GM19193 (cell line): ENCODE measurements around the gene C14orf119.

Experiments used
- POLR2A ChIP-seq: IDR thresholded peaks from 4 replicates; pipeline ENCODE4 v1.6.1; 2011; ENCODE audit not compliant: insufficient read depth, insufficient read length; ENCODE audit errors: extremely low read depth

Gene C14orf119

DNA sequence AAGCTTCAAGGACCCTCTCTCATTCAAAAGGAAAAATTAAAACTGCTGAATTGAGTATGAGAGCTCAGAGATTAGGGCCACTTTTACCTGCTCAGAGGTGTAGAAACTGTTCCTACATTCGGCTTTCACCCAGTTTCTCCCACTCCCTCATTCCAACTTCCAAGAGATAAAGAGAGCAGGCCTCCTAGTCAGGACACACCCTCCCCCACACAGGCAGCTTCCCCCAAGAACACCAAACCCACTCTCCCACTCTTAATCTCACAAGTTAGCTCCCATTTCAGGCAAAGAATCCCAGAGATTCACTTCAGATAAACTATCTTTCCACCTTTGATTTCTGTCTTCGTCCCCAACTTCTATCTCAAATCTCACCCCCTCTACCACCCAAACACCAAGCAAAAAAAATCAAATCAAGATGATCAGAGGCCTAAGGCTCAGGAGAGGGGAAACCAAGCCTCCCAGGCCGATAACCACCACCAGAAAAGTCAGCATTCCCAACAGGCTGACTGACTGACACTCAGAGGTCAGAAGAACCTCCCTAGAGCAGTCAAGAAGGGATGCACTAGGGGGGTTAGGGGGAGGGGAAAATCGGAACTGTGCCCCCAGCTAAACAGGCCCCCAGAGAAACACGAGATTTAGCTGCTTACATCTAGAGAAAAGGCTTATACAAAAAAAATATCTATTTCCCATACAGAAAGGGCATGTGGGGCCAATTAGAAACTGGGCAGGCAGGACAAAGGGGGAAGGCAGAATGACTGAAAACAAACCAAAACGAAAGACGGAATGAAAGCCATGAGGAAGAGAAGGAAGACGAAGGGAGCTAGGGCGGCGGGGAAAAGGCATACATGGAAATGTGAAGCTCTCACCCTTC is 24.8 kb upstream of the C14orf119 start:
- no peak for TF ChIP-seq POLR2A

DNA sequence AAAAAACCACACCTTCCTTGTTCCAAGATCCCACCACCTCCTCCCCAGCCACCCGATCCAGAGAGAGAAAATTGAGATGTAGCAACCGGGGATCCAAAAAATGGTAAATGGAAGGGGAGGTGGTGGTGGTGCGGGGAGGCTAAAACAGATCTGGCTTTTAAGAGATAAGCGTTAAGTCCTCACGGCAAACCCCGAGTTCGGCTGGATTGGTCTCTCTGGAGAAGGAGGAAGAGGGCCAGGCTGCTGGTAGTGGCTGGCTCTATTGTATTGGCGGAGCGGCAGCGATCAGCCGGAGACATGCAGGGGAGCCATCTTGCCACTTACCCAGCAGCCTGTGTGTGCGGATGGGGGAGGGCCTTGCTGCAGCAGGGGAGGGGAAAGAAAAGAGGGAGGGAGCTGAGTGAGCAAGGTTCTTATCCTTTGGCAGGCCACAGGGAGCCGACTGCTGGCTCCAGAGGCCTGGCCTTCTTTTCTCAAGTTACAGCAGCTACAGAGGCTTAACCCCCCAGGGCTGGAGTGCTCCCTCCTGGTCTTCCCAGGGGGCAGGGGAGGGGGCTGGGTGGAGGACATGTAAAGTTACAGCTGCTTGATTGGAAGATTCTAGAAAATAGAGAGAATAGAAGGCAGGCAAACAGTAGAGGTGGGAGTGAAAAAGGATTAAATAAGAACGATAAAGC is 23.9 kb upstream of the C14orf119 start:
- peak; percentile 88 for TF ChIP-seq POLR2A

DNA sequence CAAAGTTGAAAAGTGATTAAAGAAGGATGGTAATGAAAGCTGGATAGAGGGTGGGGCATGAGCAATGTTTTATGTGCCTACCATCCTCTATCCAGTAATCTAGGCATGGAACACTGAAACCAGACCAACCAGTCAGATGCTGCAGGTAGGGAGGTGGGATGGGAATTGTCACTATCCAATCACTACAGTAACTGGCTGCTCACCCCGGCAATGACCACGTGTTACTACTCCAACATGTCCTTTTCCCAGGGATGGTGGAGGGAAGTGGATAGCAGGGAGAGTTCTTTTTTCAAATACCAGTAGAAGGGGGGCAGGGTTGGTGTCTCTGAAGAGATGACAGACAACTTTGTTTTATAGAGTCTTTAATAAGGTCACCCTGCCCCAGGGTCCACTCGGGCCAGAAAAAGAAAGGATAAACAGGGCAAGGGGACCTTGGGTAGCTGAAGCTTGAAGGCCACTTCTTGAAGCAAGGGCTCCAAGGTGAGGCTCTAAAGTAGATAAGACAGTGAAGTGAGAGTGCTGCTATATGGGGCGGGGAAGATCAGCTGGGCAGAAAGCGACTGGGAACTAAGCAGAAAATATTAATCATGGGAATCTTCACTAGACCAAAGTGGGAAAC is 23.3 kb upstream of the C14orf119 start:
- TF ChIP-seq POLR2A = no peak

DNA sequence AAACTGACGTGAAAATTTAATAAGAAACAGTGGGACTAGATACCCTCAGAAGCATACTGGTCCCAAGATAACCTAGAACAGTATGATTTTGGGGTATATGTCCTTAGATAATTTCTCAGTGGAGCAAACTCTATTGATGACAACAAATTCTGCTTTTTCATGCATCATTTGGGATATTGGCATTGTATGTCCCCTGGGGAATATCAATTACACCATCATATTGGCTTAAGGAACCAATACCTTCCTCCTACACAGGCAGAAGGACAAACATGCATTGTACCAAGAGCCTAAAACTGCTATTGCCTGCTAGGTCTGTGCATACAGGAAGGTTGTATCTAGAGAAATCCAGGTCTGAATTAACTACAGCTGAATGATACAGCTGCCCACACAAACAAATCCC is 20.4 kb upstream of the C14orf119 start:
- no peak for TF ChIP-seq POLR2A

DNA sequence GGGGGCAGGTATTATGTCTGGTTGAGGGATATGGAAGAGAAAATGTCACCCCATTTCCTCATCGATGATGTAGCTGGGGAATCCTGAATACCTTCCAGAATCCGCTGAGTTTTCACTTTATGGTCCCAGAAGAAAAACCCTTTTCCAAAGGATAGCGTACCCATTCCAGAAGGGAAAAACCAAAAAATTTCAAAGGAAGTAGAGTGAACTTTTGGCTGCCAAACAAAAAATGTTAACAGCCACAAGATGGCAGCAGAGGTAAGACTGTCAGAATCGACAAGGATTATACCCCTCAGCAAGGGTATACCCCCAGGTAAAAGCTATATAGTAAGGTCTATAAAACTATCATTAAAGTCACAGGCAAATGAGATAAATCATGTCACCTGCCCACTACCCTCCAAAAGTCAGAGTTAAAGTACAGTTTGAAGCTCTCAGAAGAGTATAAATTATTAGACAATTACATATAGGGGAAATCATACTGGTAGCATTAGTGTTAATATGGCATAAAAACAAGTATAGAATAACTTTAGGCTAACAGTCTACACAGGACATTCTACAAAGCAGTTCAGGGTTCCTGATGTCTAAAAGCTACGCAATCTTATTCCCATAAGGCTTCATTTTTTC is 18.4 kb upstream of the C14orf119 start:
- no peak for TF ChIP-seq POLR2A

DNA sequence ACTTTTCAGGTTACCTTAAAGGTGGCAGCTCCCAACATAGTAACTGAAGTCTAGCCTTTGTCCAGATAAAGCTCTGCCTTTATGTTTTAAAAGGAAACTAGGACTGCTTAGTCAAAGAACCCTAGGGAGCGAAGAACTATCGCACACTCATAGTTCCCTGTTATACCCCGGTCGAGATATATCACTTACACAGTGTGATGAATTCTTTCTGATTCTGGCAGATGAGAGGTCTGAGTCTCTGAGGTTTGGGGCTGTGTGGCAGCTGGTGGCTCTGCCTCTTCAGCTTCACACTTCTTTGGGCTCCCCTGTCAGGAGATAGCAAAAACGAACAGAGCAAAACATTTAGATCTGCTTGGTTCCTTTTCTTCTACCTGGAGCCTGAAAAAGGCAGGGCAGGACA is 17.3 kb upstream of the C14orf119 start:
- no peak for TF ChIP-seq POLR2A

DNA sequence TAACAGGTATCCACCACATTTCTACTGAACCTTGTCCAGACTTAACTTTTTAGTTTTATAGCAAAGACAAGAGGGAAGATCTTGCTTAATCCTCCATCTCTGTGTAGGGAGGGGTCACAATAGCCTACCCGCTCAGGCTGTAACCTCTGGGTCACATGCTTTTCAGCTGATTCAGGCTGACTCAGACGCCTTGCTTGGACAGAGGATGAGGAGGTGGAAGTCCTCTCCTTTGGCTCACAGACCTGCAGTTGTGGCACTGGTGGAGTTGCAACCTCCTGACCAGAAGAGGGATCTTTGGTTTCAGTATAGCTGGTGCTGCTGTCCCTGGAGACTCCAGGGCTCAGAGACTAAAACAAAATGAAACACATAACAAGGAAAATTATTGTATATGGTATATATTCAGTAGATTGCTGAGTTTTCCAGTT is 16.6 kb upstream of the C14orf119 start:
- TF ChIP-seq POLR2A = no peak

DNA sequence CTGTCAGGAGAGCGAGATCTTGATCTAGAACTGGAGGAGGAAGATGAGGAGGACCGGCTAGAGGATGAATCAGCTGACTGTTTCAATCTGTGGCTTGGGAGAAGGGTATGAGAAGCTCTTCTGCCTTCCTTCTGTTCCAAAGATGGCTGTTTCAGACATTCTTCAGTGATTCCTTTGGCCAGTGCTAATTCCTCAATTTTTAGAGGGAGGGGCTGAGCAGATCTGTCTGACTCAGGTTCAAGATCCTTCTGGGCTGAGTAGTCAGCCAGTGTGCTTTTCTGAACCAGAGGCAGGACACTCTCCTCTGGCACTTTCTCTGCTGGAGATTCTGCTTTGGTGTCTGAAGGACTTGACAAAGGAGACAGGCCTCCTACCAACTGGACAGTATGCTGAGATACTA is 15.6 kb upstream of the C14orf119 start:
- TF ChIP-seq POLR2A = no peak

DNA sequence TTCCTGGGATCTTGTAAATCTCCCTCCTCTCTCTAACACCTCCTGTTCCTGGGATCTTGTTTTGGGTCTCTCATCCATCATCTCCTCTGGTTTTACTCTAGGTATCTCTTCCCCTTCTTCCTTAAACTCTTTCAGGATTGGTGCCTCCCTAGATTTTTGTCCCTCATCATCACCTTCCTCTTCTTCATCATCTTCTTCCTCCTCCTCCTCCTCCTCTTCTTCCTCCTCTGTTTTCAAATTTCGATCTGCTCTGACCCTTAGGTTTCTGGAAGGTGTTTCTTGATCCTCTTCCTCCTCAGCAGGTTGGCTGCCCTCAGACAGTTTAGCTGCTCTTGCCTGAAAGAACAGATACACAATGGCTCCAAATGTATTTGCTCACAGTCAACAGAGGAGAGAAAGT is 14.8 kb upstream of the C14orf119 start:
- TF ChIP-seq POLR2A = no peak

DNA sequence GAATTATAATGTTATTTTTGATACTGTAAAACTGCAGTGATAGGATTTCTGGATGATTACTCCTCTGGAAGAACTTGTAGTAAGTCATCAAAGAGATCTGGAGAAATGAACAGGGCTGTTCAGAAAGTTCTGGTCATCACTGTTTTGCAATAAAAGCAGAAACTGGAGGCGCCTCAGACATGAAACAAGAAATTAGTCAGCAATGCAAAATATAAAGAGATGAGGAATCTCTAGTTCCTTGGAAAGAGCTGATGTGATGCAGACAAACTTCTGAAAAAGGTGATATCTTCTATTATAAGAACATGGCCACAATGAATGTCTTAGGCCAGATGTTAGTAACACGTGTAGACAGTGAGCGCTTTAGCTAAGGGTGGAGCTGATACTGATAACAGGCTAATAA is 9.8 kb upstream of the C14orf119 start:
- TF ChIP-seq POLR2A = no peak

DNA sequence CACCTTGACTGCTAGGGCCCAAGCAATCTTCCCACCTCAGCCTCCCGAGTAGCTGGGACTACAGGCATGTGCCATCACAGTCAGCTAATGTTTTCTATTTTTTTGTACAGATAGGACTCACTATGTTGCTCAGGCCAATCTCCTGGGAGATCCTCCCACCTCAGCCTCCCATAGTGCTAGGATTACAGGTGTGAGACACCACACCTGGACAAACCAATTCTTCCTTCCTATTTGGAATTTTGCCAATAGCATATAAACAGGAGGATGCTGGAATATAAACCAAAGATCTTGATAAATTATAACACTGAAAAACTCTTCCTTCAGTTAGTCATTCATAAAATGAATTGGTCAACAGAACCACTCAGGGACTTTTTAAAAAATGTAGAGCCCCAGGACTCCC is 8.7 kb upstream of the C14orf119 start:
- TF ChIP-seq POLR2A = no peak

DNA sequence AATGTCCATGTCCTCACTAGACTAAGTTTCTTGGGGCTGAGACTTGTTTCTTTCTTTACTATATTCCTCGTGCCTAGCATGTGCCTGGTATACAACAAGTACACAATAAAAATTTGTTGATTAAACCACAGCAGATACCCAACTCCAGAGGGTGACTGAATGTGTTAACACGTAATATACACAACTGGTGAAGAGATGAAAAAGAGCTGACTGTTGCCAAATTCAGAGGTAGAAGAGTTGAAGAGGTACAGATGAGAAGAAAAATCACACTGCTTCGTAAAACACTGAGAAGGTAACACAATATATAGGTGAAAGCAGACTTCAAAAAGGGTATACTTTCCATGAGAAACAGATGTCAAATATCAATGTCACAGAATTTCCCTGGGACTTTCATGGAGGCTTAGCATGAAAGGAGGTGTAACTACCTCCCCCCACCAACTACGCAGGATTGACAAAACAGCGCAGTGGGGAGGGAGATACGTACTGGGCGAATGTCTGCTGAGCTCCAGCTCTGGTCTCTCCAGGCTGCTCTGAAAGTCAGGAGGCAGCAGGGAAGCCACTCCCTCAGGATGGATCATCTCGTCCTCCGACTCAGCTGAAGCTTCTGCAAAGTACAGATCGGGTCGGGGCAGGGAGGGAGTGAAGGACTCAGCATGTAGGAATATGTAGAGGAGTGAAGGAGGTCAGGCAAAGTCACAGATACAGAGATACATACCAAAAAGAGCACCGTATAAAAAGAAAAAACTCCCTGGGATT is 5.6 kb upstream of the C14orf119 start:
- TF ChIP-seq POLR2A = no peak

DNA sequence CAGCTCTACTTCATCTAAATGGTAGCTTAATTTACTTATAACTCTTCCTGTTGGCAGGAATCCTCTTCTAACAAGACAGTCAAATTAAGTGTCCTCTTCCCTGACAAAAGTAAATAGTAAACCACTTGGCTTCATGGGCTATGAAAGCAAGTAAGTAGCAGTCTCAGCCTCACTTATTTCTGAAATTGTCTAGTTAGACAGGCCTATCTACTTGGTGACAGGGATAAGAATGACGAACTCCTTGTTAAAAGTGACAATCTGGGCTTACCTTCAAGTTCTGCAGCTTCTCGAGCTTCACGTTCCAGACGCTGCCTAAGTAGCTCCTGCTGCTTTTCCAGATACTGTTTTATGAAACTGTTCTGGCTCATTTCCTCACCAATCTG is 5.1 kb upstream of the C14orf119 start:
- no peak for TF ChIP-seq POLR2A

DNA sequence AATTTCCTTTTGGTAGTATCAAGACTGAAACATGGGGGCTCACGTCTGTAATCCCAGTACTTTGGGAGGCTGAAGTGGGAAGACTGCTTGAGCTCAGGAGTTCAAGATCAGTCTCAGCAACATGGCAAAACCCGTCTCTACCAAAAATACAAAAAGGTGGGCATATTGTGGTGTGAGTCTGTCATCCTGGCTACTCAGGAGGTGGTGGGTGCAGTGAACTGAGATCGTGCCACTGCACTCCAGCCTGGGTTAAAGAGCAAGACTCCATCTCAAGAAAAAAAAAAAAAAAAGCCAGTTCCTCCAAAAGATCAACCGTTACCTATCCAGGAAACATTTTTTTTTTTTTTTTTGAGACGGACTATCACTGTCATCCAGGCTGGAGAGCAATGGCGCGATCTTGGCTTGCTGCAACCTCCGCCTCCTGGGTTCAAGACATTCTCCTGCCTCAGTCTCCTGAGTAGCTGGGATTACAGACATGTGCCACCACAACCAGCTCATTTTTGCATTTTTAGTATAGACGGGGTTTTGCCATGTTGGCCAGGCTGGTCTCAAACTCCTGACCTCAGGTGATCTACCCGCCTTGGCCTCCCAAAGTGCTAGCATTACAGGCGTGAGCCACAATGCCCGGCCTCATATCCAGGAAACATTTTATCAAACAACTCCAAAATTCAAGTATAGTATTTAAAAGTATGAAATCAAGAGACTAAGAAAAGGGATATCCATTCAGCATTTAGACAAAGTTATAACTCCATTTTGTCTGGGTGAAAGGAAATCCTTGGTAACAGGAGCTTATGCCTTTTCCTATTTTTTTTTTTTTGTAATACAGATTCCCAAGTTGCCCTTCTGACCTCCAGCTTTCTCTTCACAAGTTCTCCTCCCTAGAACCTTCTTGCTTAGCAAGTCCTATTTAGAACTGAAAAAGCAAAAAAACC is 3.7 kb upstream of the C14orf119 start:
- TF ChIP-seq POLR2A = no peak

DNA sequence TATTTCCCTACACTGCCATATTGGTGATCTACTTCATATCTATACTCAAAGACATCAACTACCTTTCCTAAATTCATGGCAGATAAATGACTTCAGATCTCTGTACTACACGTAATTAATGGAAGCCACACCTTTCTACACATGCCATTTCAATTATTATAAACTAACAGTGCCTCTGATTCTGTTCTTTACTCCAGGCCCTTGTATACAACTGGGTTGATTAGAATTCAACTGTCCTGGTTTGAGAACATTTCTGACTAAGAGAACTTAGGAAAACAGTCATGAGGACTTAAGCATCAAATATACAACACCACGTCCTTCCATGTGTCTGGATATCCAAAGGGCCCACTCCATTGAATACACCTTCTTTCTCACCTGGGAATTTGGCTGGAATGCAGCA is 2.2 kb upstream of the C14orf119 start:
- TF ChIP-seq POLR2A = no peak
